Measurements from ENCODE around the gene IL7R.

GRCh38 chr5:35855187-35855586, 1.5 kb upstream of the IL7R start:
- TF ChIP-seq CTCF (IDR thresholded peaks at IDR 0.05) (no peak), POLR2A (IDR thresholded peaks at IDR 0.05) (no peak)
